ENCODE data around the gene ZNF668.

DNA sequence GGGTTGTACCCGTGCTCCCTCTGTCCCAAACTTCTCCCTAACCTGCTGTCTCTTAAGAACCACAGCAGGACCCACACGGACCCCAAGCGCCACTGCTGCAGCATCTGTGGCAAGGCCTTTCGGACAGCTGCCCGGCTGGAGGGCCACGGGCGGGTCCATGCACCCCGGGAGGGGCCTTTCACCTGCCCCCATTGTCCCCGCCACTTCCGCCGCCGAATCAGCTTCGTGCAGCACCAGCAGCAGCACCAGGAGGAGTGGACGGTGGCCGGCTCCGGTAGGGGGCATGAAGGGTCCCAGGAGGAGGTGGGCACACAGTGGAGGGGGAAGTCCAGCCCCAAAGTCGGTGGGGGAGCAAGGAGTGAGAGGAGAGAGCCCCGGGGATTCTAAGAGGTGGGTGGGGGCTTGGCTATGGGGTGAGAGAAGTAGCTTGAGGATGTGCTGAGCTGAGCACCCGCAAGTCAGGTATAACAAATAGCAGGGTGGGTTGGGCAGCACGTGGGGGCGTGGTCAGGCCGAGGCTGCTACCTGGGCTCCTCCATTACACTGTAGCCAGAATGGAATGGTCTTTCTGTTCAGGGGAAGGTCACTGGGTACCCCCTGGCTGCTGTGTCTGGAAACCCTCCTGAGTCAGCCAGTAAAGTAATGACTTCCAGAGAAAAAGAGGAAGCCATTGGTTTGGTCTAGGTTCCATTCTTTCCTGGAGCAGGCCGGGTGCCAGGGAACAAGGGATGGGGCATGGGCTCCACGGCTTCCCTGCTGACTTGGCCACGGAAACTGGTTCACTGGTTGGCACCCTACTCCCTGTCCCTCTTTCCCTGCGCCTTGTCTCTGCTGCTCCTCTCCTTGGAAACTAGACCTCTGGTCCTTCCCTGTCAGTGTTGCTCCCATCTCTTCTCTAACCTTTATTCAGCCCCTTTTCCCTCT is 7.7 kb upstream of the ZNF668 start:
- TF ChIP-seq, protein P1, sequence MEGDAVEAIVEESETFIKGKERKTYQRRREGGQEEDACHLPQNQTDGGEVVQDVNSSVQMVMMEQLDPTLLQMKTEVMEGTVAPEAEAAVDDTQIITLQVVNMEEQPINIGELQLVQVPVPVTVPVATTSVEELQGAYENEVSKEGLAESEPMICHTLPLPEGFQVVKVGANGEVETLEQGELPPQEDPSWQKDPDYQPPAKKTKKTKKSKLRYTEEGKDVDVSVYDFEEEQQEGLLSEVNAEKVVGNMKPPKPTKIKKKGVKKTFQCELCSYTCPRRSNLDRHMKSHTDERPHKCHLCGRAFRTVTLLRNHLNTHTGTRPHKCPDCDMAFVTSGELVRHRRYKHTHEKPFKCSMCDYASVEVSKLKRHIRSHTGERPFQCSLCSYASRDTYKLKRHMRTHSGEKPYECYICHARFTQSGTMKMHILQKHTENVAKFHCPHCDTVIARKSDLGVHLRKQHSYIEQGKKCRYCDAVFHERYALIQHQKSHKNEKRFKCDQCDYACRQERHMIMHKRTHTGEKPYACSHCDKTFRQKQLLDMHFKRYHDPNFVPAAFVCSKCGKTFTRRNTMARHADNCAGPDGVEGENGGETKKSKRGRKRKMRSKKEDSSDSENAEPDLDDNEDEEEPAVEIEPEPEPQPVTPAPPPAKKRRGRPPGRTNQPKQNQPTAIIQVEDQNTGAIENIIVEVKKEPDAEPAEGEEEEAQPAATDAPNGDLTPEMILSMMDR (IDR thresholded peaks at IDR 0.05) = no peak
- TF ChIP-seq EP300 (IDR thresholded peaks at IDR 0.05; ENCODE audit: low read depth) (no peak), POLR2AphosphoS5 (IDR thresholded peaks at IDR 0.05) (no peak)
